NCI-H460 (cell line): ENCODE data around the gene CDKAL1. TPM values are rescaled to one million over a fixed set of nuclear protein-coding genes. Genes with fewer than 3 reads are reported as not detected.
"Not testable (repeated sequence)": the region's sequence is repeated elsewhere in the genome, so short reads cannot be mapped to it uniquely, and the experiment has no call there.

Source experiments
- DNase-seq: peaks from one replicate; pipeline ENCODE4 v3.0.0-alpha.2; 2016; ENCODE audit warnings: low read depth; ENCODE audit errors: extremely low read depth
- total RNA-seq: library from RNA; depleted of rRNA; stranded (reverse); fragments of >200 nt; shearing (Covaris generic); gene quantifications from 2 replicates; pipeline ENCODE4 v1.2.3, GENCODE V29; 2014

Gene CDKAL1
- total RNA-seq, 1 experiment from 2014 or later = 12.3 TPM

- no peak for DNase-seq
Observed at GRCh38 chr6:20706238-20706938, 172.1 kb downstream of the CDKAL1 start.

- DNase-seq = no peak
Observed at GRCh38 chr6:20706939-20707485, 172.8 kb downstream of the CDKAL1 start.

- no peak for DNase-seq
Observed at GRCh38 chr6:20707870-20708269, 173.6 kb downstream of the CDKAL1 start.

- DNase-seq = no peak
Observed at GRCh38 chr6:20708367-20709124, 174.3 kb downstream of the CDKAL1 start.

GRCh38 chr6:20709451-20709850, 175.2 kb downstream of the CDKAL1 start:
- DNase-seq = no peak

GRCh38 chr6:20710341-20710740, 176.1 kb downstream of the CDKAL1 start:
- DNase-seq = no peak

GRCh38 chr6:20711518-20711917, 177.3 kb downstream of the CDKAL1 start:
- no peak for DNase-seq

- no peak for DNase-seq
Observed at GRCh38 chr6:20712011-20712410, 177.8 kb downstream of the CDKAL1 start.

GRCh38 chr6:20715135-20715806, 181.0 kb downstream of the CDKAL1 start:
- no peak for DNase-seq

- DNase-seq = no peak
Observed at GRCh38 chr6:20716865-20717264, 182.6 kb downstream of the CDKAL1 start.

GRCh38 chr6:20717743-20718142, 183.5 kb downstream of the CDKAL1 start:
- no peak for DNase-seq

- DNase-seq = no peak
Observed at GRCh38 chr6:20718705-20719653, 184.7 kb downstream of the CDKAL1 start.

- no peak for DNase-seq
Observed at GRCh38 chr6:20719980-20720379, 185.7 kb downstream of the CDKAL1 start.

GRCh38 chr6:20721121-20721520, 186.9 kb downstream of the CDKAL1 start:
- not testable (repeated sequence) for DNase-seq

- DNase-seq = no peak
Observed at GRCh38 chr6:20722455-20722854, 188.2 kb downstream of the CDKAL1 start.

- DNase-seq = no peak
Observed at GRCh38 chr6:20723236-20723635, 189.0 kb downstream of the CDKAL1 start.

- DNase-seq = no peak
Observed at GRCh38 chr6:20724443-20725190, 190.4 kb downstream of the CDKAL1 start.

GRCh38 chr6:20725235-20725634, 191.0 kb downstream of the CDKAL1 start:
- not testable (repeated sequence) for DNase-seq

- no peak for DNase-seq
Observed at GRCh38 chr6:20729086-20729485, 194.8 kb downstream of the CDKAL1 start.
